ENCODE measurements around the gene CROCC2. TPM values are rescaled to one million over a fixed set of nuclear protein-coding genes. Genes with fewer than 3 reads are reported as not detected.
A peak's percentile ranks its signal among the peaks of the same experiment; 100 is the strongest.

Gene CROCC2
- total RNA-seq, 1 donor from 2014 or later, result not detected

- peak; percentile 87 for DNase-seq (ENCODE audit: low spot score)
These were observed 13.9 kb downstream of the CROCC2 start for GRCh38 chr2:240919786-240920782.

DNA sequence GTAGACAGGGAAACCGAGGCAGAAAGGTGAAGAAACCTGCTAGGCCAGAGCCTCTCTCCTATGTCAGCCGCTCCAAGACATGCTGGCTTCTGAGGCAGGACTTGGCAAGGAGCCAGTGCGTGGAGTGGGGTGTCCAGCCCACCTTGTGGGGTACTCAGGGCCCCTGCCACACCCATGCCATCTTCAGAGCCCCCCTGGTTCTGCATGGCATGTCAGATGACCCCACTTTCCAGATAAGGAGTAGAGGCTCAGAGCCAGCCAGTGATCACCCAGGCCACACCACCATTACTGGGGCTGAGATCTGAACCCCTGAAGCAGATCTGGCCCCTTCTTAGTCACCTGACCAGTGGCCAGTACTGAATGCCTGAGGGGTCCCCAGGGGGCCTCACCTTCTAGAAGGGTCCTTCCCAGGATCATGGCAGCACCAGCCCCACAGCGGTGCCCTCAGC lies 14.7 kb downstream of the CROCC2 start:
- DNase-seq (ENCODE audit: low spot score), result peak; percentile 87

DNA sequence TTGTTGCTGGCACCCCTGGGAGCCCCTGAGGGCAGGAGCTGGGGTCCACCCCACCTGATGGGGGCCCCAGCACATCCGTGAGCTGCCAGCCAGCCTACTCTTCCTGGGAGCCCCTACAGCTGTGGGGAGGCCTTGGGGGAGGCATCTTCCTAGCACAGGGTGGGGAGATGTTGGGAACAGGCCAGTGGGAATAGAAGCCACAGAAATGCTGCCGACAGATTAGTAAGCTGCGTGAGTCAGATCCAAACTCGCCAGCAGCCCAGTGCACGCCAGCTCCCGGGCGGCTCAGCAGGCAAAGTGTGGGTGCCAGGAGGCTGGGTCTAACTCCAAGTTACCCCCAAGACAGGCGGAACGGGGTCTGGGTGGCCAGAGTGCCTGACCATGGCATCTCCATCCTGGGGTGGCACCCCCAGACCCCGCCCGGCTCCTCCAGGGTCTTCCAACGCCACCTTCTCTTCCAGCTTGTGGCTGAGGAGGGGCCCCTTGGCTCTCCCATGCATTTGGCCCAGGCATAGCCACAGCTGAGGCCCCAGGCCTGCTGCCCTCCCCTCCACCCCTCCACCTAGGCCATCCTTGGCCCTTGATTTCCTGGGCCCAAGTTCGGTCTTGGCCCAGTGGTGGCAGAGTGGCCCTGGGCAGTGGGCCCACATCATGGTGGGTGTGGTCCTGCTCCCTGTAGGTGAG lies 15.3 kb downstream of the CROCC2 start:
- peak; percentile 89 for DNase-seq (ENCODE audit: low spot score)

DNA sequence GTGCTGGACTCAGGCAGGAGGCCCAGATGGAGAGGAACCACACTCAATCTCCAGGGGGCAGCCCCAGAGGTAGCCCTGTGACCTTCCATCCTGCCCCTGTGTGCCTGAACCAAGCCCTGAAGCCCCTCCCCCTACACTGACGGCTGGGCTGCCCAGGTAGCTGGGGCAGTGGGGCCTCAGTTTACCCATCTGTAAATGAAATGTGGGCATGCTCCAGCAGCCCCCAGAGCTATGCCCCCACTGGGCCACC lies 15.8 kb downstream of the CROCC2 start:
- peak; percentile 78 for DNase-seq (ENCODE audit: low spot score)

- peak; percentile 86 for DNase-seq (ENCODE audit: low spot score)
These were observed 16.3 kb downstream of the CROCC2 start for GRCh38 chr2:240922245-240922981.

- peak; percentile 86 for DNase-seq (ENCODE audit: low spot score)
These were observed 16.9 kb downstream of the CROCC2 start for GRCh38 chr2:240922982-240923537.

GRCh38 chr2:240925191-240925567 lies 19.0 kb downstream of the CROCC2 start:
- peak; percentile 64 for DNase-seq (ENCODE audit: low spot score)

DNA sequence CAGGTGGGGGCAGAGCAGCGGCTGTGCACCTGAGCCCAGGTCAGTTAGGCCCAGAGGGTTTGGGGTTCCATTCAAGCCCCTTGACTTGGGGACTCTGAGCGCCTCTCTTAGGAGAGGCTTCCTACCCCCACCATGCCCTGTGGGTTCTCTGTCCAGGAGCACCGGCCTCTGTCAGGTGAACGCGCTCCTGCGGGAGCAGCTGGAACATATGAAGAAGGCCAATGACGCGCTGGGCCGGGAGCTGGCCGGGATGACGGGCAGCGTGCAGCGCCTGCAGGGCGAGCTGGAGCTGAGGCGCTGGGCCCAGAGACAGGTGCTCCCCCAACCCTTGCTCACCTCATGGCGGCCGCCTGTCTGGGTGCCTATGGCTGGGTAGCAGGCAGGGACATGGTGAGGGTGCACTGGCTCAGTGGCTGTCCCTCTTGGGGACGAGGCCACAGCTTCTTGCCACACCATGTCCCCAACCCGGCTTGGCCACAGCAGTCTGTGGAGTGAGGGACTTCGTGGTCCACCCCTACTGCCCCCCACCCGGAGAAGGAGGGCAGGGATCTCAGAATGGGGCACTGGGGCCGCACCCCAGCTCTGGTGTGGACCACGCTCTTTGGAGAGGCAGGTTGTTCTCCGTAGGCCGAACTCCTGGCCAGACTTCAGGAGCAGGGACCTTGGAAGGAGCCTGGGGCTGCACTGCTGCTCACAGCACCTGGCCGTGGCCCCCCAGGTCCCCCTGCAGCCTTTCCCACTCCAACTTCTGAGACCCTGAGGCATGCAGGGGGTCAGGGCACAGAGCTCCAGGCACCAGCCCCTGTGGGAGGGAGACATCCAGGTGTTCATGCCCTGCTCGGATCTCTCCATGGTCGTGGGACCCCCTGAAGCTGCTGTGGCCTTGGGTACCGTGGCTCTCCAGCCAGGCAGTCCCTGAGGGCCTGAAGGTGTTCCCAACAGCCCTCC lies 19.7 kb downstream of the CROCC2 start:
- DNase-seq (ENCODE audit: low spot score), result peak; percentile 86

- DNase-seq (ENCODE audit: low spot score), result peak; percentile 72
These were observed 20.6 kb downstream of the CROCC2 start for GRCh38 chr2:240926516-240927389.

GRCh38 chr2:240927390-240927781 lies 21.2 kb downstream of the CROCC2 start:
- DNase-seq (ENCODE audit: low spot score), result peak; percentile 18

- peak; percentile 68 for DNase-seq (ENCODE audit: low spot score)
These were observed 22.6 kb downstream of the CROCC2 start for GRCh38 chr2:240928476-240929363.

DNA sequence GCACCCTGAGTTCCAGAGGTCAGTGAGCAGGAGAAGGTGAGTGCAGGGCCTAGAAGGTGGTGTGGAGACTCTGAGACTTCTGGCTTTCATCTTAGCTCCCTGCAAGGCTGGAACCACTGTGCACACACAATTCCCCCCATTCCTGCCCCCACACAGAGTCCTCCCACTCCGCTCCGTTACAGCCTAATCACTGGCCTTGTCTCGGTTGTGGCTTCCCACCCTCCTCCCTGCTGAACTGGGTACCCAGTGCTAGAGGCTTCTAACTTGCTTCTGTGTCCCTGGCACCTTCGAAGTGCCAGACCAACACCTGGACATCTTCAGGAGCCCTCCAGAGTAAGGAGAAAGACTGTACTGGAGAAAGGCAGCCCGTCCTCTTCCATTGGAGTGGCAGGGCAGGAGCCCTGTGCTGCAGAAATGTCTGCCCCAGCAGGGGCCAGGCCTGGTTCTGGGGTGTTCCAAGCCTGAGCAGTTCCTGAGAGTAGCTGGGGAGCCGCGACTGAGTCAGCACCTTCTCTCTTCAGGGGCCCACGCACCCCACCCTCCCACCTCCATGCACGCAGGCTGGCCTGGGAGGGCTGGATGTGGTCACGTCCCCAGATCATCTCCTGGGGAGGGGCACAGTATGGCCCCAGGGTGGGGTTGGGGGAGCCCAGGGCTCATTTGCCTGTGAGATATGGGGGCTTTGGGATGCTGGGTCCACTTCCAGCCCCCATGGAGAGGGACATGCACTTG lies 23.4 kb downstream of the CROCC2 start:
- DNase-seq (ENCODE audit: low spot score), result peak; percentile 71

- peak; percentile 87 for DNase-seq (ENCODE audit: low spot score)
These were observed 24.0 kb downstream of the CROCC2 start for GRCh38 chr2:240930096-240930630.

DNA sequence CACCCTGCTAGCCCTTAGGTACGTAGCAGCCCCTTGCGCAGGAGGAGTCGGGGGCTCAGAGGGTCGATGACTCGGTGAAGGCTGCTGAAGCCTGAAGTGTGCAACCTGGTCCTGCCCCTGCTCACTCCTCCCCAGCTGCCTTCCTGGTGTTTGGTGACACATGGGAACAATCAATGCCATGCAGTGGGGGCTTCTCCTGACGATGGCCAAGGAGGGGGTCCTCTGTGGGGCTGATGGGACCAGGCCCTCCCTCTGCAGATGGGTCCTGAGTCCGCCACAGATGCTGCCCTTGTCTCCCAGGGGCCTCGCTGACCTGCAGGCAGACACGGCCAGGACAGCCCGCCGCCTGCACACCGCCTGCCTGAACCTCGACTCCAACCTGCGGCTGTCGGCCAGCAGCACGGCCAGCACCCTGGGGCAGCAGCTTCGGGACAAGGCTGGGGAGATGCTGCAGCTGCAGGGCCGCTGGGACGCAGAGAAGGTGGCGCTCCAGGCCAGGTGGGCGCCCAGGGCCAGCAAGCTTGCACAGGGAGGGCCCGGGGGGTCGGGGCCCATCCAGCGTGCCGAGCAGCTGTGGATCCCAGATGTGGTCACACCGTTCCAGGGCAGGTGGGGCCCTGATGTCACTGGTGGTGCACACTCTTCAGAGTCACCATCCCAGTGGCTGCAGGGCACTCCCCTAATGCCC lies 24.6 kb downstream of the CROCC2 start:
- peak; percentile 67 for DNase-seq (ENCODE audit: low spot score)

DNA sequence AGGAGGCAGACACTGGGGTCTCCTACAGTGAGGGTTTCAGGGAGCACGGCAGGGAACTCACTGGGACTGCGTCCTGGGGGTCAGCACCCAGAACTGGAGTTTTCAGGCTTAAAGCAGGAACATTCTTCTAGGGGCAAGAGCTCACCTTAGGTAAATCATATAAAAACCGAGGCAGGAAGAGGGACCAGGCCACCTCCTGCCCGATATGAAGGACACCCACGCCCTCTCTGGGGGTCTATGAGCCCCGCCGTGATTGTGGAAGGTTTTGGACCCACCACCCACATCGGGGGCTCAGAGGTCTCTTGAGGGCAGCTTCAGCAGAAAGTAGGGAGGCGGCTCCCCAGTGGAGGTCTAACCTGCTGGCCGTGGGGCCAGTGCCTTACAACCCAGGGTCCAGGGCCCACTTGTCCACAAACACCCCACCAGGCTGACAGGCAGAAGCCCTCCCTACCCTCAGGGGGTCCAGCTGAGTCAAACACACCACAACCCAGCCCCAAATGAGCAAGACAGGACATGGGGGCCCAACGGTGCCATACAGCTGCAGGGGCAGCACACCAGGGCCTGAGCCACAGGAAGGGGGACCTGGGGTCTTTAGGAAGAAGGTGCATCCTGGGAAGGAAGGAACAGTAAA lies 25.3 kb downstream of the CROCC2 start:
- DNase-seq (ENCODE audit: low spot score), result peak; percentile 62

Measured in mesenteric fat pad (tissue), 1 donor.